GM23338 (cell line): ENCODE measurements around the gene CYFIP1. TPM values are rescaled to one million over a fixed set of nuclear protein-coding genes. Genes with fewer than 3 reads are reported as not detected.

Experiments used
- ATAC-seq: fragments of 200-7000 bp; cut with Tn5 transposase; 3 replicates; pipeline ENCODE4 v1.9.1; 2020
- DNase-seq: peaks from one replicate; pipeline ENCODE4 v3.0.0-alpha.2; 2015; ENCODE audit warnings: low spot score
- H2AFZ ChIP-seq: fragments of 200-600 bp; sonication (generic); 2 replicates; pipeline ENCODE4 v1.8.0; 2016; ENCODE audit warnings: antibody characterized with exemption, mild to moderate bottlenecking, moderate library complexity
- H3F3A ChIP-seq: fragments of 200-600 bp; sonication (generic); replicated peaks from 2 replicates; pipeline ENCODE4 v1.8.0; 2017; ENCODE audit warnings: antibody characterized with exemption, mixed run types, low read depth
- H3K27ac ChIP-seq: fragments of 200-600 bp; sonication (generic); 2 replicates; pipeline ENCODE4 v1.6.1; 2016; ENCODE audit warnings: low read depth
- H3K27me3 ChIP-seq: fragments of 200-600 bp; sonication (generic); 2 replicates; pipeline ENCODE4 v1.8.0; 2016; ENCODE audit warnings: mild to moderate bottlenecking, mixed run types, moderate library complexity; ENCODE audit not compliant: insufficient read depth
- H3K36me3 ChIP-seq: fragments of 200-600 bp; sonication (generic); 2 replicates; pipeline ENCODE4 v1.8.0; 2016; ENCODE audit warnings: mild to moderate bottlenecking; ENCODE audit not compliant: insufficient read depth
- H3K4me1 ChIP-seq: fragments of 200-600 bp; sonication (generic); 2 replicates; pipeline ENCODE4 v1.8.0; 2016; ENCODE audit warnings: mild to moderate bottlenecking, moderate library complexity; ENCODE audit not compliant: insufficient read depth
- H3K4me2 ChIP-seq: fragments of 200-600 bp; sonication (generic); 2 replicates; pipeline ENCODE4 v1.7.1; 2017; ENCODE audit warnings: mixed run types
- H3K4me3 ChIP-seq: fragments of 200-600 bp; sonication (generic); 2 replicates; pipeline ENCODE4 v1.6.1; 2016; ENCODE audit warnings: mixed run types
- H3K79me2 ChIP-seq: fragments of 200-600 bp; sonication (generic); replicated peaks from 2 replicates; pipeline ENCODE4 v1.8.0; 2017; ENCODE audit warnings: mild to moderate bottlenecking; ENCODE audit not compliant: insufficient read depth
- H3K9me2 ChIP-seq: fragments of 200-600 bp; sonication (generic); 2 replicates; pipeline ENCODE4 v1.8.0; 2017; ENCODE audit not compliant: insufficient read depth
- H4K20me1 ChIP-seq: fragments of 200-600 bp; sonication (generic); replicated peaks from 2 replicates; pipeline ENCODE4 v1.8.0; 2017; ENCODE audit warnings: mild to moderate bottlenecking; ENCODE audit not compliant: insufficient read depth
- H3K27ac Mint-ChIP-seq: 2 replicates; pipeline ENCODE4 v1.8.0; 2020; ENCODE audit warnings: inconsistent platforms, mild to moderate bottlenecking, moderate library complexity, mixed read lengths
- H3K27me3 Mint-ChIP-seq: 3 replicates; pipeline ENCODE4 v1.8.0; 2022; ENCODE audit warnings: low read depth, mild to moderate bottlenecking, moderate library complexity, mixed read lengths, inconsistent platforms; ENCODE audit not compliant: insufficient read depth, poor library complexity
- H3K36me3 Mint-ChIP-seq: 3 replicates; pipeline ENCODE4 v1.8.0; 2021; ENCODE audit warnings: low read depth, mild to moderate bottlenecking, inconsistent platforms, moderate library complexity, mixed read lengths
- H3K4me1 Mint-ChIP-seq: 3 replicates; pipeline ENCODE4 v1.8.0; 2020; ENCODE audit warnings: mild to moderate bottlenecking, inconsistent platforms, mixed read lengths
- H3K4me3 Mint-ChIP-seq: 3 replicates; pipeline ENCODE4 v1.8.0; 2021; ENCODE audit warnings: moderate library complexity, mild to moderate bottlenecking, inconsistent platforms, mixed read lengths
- H3K9me3 Mint-ChIP-seq: 3 replicates; pipeline ENCODE4 v1.8.0; 2020; ENCODE audit warnings: moderate library complexity, mild to moderate bottlenecking, inconsistent platforms, mixed read lengths
- CREB1 ChIP-seq: fragments of 250-450 bp; sonication (Bioruptor Pico); IDR thresholded peaks from 2 replicates; pipeline ENCODE4 v1.5.0; 2020; ENCODE audit warnings: low read depth, mild to moderate bottlenecking, moderate library complexity
- EZH2 ChIP-seq: fragments of 200-600 bp; sonication (generic); IDR thresholded peaks from one replicate; pipeline ENCODE4 v1.8.0; 2017; ENCODE audit warnings: antibody characterized with exemption, mild to moderate bottlenecking, low read depth; ENCODE audit not compliant: unreplicated experiment
- EZH2phosphoT487 ChIP-seq: fragments of 200-600 bp; sonication (generic); IDR thresholded peaks from one replicate; pipeline ENCODE4 v1.8.1; 2018; ENCODE audit warnings: antibody characterized with exemption; ENCODE audit not compliant: unreplicated experiment
- JUNB ChIP-seq: IDR thresholded peaks from one replicate; pipeline ENCODE4 v1.6.1; 2016; ENCODE audit warnings: antibody characterized with exemption; ENCODE audit not compliant: unreplicated experiment
- NANOG ChIP-seq: IDR thresholded peaks from 2 replicates; pipeline ENCODE4 v1.6.1; 2016; ENCODE audit warnings: antibody characterized with exemption, borderline replicate concordance
- POLR2AphosphoS5 ChIP-seq: IDR thresholded peaks from 2 replicates; pipeline ENCODE4 v1.6.1; 2016; ENCODE audit warnings: antibody characterized with exemption, low read depth
- STAT1 ChIP-seq: IDR thresholded peaks from one replicate; pipeline ENCODE4 v1.6.1; 2016; ENCODE audit warnings: antibody characterized with exemption; ENCODE audit not compliant: unreplicated experiment
- ZNF114 ChIP-seq: fragments of 250-450 bp; sonication (Bioruptor Pico); IDR thresholded peaks from 2 replicates; pipeline ENCODE4 v1.5.0; 2020; ENCODE audit warnings: mild to moderate bottlenecking, moderate library complexity
- ZNF331 ChIP-seq: fragments of 250-450 bp; sonication (Bioruptor Pico); IDR thresholded peaks from 2 replicates; pipeline ENCODE4 v1.5.0; 2020; ENCODE audit warnings: low read depth, mild to moderate bottlenecking, moderate library complexity
- polyA plus RNA-seq: library from polyadenylated mRNA; unstranded; fragments of >200 nt; fragmentation: Nextera tagmentation; extraction: Ambion mirVana; gene quantifications from 2 replicates; pipeline ENCODE4 v1.2.1, GENCODE V29; 2016
- total RNA-seq: library from RNA; depleted of rRNA; stranded (reverse); fragments of >200 nt; shearing (Covaris generic); gene quantifications from 2 replicates; pipeline ENCODE4 v1.2.3, GENCODE V29; 2014
- TF ChIP-seq, protein P1 (sequence below): IDR thresholded peaks from one replicate; pipeline ENCODE4 v1.6.1; 2018; ENCODE audit warnings: antibody characterized with exemption; ENCODE audit not compliant: unreplicated experiment
- TF ChIP-seq, protein P2 (sequence below), 2 experiments: fragments of 200-600 bp in 1 of 2; sonication (generic) in 1 of 2; conservative IDR thresholded peaks; 2 replicates each; pipeline versions ENCODE4 v1.5.1 to v1.6.1; 2016 to 2017; ENCODE audit warnings: antibody characterized with exemption in 2 of 2, low read depth in 2 of 2, mild to moderate bottlenecking in 2 of 2, moderate library complexity in 1 of 2
- TF ChIP-seq, protein P3 (sequence below): fragments of 250-450 bp; sonication (Bioruptor Pico); IDR thresholded peaks from 2 replicates; pipeline ENCODE4 v1.5.0; 2020; ENCODE audit warnings: mild to moderate bottlenecking, moderate library complexity
- TF ChIP-seq, protein P4 (sequence below): IDR thresholded peaks from 2 replicates; pipeline ENCODE4 v1.6.1; 2016; ENCODE audit warnings: antibody characterized with exemption

CYFIP1 gene
- total and polyA plus RNA-seq, 2 experiments from 2014 or later: 20.0 to 73.9 TPM

DNA sequence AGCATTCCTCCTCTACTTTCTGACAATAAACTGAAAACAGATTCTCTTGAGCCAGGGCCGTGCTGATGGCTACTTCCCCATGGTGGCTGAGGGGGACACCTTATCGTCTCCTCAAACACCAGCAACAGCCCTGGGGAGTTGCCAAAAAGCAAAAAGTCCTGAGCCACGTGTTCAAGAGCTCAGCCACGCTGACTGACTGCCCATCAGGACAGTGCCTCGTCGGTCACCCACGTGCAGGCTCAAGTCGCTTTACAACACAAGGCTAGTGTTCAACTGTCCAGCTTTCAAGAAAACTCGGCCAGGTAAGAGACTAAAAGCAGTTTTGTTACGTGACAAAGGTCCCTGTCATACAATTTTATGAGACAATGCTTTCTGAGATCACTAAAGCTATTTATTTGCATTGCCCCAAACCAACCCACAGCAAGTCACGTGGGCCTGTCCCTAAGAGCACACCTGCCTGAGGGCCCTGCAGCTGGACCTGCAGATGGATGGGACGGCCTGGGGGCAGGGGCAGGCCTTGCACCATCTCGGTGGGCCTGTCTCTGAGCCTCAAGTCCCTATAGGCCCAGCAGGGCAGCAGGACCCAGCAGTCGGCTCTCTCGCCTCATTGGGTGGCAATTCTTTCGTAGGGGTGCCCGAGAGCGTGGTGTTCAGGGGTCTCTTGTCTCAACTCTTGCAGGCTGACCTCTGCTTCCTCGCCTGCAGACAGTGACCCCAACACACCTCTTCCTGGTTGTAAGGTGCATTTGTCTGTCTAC, 99.0 kb downstream of the CYFIP1 start:
- H3K4me3 ChIP-seq: no peak overlapping the region
- no peaks in the 10 kb centered on the region for H3K9me2 ChIP-seq
- H3K79me2 ChIP-seq: 0 out of 2 replicates have a peak, but pooled peaks cover 2% of the 10 kb centered on the region
- no peak for ATAC-seq
- H4K20me1 ChIP-seq: no peaks in the 10 kb centered on the region
- H3K27me3 ChIP-seq: no peaks in the 10 kb centered on the region
- H3K4me3 Mint-ChIP-seq: no peak overlapping the region
- H3K36me3 ChIP-seq: no peaks in the 10 kb centered on the region
- no peak for DNase-seq
- H3K36me3 Mint-ChIP-seq: peaks cover 57% of the 10 kb centered on the region
- TF ChIP-seq, protein P1, sequence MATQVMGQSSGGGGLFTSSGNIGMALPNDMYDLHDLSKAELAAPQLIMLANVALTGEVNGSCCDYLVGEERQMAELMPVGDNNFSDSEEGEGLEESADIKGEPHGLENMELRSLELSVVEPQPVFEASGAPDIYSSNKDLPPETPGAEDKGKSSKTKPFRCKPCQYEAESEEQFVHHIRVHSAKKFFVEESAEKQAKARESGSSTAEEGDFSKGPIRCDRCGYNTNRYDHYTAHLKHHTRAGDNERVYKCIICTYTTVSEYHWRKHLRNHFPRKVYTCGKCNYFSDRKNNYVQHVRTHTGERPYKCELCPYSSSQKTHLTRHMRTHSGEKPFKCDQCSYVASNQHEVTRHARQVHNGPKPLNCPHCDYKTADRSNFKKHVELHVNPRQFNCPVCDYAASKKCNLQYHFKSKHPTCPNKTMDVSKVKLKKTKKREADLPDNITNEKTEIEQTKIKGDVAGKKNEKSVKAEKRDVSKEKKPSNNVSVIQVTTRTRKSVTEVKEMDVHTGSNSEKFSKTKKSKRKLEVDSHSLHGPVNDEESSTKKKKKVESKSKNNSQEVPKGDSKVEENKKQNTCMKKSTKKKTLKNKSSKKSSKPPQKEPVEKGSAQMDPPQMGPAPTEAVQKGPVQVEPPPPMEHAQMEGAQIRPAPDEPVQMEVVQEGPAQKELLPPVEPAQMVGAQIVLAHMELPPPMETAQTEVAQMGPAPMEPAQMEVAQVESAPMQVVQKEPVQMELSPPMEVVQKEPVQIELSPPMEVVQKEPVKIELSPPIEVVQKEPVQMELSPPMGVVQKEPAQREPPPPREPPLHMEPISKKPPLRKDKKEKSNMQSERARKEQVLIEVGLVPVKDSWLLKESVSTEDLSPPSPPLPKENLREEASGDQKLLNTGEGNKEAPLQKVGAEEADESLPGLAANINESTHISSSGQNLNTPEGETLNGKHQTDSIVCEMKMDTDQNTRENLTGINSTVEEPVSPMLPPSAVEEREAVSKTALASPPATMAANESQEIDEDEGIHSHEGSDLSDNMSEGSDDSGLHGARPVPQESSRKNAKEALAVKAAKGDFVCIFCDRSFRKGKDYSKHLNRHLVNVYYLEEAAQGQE: no peak
- TF ChIP-seq, protein P2, sequence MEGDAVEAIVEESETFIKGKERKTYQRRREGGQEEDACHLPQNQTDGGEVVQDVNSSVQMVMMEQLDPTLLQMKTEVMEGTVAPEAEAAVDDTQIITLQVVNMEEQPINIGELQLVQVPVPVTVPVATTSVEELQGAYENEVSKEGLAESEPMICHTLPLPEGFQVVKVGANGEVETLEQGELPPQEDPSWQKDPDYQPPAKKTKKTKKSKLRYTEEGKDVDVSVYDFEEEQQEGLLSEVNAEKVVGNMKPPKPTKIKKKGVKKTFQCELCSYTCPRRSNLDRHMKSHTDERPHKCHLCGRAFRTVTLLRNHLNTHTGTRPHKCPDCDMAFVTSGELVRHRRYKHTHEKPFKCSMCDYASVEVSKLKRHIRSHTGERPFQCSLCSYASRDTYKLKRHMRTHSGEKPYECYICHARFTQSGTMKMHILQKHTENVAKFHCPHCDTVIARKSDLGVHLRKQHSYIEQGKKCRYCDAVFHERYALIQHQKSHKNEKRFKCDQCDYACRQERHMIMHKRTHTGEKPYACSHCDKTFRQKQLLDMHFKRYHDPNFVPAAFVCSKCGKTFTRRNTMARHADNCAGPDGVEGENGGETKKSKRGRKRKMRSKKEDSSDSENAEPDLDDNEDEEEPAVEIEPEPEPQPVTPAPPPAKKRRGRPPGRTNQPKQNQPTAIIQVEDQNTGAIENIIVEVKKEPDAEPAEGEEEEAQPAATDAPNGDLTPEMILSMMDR (conservative IDR thresholded peaks at IDR 0.05; ENCODE audit: low read depth in 2 of 2): no peak
- TF ChIP-seq CREB1 (no peak), JUNB (no peak), STAT1 (no peak), ZNF331 (CRISPR knock-in tag) (no peak), NANOG (no peak), ZNF114 (CRISPR knock-in tag) (no peak), EZH2phosphoT487 (no peak), POLR2AphosphoS5 (no peak), EZH2 (no peak)
- TF ChIP-seq, protein P3, sequence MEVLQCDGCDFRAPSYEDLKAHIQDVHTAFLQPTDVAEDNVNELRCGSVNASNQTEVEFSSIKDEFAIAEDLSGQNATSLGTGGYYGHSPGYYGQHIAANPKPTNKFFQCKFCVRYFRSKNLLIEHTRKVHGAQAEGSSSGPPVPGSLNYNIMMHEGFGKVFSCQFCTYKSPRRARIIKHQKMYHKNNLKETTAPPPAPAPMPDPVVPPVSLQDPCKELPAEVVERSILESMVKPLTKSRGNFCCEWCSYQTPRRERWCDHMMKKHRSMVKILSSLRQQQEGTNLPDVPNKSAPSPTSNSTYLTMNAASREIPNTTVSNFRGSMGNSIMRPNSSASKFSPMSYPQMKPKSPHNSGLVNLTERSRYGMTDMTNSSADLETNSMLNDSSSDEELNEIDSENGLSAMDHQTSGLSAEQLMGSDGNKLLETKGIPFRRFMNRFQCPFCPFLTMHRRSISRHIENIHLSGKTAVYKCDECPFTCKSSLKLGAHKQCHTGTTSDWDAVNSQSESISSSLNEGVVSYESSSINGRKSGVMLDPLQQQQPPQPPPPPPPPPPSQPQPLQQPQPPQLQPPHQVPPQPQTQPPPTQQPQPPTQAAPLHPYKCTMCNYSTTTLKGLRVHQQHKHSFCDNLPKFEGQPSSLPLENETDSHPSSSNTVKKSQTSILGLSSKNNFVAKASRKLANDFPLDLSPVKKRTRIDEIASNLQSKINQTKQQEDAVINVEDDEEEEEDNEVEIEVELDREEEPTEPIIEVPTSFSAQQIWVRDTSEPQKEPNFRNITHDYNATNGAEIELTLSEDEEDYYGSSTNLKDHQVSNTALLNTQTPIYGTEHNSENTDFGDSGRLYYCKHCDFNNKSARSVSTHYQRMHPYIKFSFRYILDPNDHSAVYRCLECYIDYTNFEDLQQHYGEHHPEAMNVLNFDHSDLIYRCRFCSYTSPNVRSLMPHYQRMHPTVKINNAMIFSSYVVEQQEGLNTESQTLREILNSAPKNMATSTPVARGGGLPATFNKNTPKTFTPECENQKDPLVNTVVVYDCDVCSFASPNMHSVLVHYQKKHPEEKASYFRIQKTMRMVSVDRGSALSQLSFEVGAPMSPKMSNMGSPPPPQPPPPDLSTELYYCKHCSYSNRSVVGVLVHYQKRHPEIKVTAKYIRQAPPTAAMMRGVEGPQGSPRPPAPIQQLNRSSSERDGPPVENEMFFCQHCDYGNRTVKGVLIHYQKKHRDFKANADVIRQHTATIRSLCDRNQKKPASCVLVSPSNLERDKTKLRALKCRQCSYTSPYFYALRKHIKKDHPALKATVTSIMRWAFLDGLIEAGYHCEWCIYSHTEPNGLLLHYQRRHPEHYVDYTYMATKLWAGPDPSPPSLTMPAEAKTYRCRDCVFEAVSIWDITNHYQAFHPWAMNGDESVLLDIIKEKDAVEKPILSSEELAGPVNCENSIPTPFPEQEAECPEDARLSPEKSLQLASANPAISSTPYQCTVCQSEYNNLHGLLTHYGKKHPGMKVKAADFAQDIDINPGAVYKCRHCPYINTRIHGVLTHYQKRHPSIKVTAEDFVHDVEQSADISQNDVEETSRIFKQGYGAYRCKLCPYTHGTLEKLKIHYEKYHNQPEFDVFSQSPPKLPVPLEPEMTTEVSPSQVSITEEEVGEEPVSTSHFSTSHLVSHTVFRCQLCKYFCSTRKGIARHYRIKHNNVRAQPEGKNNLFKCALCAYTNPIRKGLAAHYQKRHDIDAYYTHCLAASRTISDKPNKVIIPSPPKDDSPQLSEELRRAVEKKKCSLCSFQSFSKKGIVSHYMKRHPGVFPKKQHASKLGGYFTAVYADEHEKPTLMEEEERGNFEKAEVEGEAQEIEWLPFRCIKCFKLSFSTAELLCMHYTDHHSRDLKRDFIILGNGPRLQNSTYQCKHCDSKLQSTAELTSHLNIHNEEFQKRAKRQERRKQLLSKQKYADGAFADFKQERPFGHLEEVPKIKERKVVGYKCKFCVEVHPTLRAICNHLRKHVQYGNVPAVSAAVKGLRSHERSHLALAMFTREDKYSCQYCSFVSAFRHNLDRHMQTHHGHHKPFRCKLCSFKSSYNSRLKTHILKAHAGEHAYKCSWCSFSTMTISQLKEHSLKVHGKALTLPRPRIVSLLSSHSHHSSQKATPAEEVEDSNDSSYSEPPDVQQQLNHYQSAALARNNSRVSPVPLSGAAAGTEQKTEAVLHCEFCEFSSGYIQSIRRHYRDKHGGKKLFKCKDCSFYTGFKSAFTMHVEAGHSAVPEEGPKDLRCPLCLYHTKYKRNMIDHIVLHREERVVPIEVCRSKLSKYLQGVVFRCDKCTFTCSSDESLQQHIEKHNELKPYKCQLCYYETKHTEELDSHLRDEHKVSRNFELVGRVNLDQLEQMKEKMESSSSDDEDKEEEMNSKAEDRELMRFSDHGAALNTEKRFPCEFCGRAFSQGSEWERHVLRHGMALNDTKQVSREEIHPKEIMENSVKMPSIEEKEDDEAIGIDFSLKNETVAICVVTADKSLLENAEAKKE (CRISPR knock-in tag): no peak
- TF ChIP-seq, protein P4, sequence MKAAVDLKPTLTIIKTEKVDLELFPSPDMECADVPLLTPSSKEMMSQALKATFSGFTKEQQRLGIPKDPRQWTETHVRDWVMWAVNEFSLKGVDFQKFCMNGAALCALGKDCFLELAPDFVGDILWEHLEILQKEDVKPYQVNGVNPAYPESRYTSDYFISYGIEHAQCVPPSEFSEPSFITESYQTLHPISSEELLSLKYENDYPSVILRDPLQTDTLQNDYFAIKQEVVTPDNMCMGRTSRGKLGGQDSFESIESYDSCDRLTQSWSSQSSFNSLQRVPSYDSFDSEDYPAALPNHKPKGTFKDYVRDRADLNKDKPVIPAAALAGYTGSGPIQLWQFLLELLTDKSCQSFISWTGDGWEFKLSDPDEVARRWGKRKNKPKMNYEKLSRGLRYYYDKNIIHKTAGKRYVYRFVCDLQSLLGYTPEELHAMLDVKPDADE: no peak
- peaks cover 9% of the 10 kb centered on the region for H3K27me3 Mint-ChIP-seq
- no peaks in the 10 kb centered on the region; the same call in 1 of the 2 replicates for H3K4me1 ChIP-seq
- H2AFZ ChIP-seq: no peak overlapping the region
- H3K27ac ChIP-seq: no peak overlapping the region
- H3K27ac Mint-ChIP-seq: no peak overlapping the region; the same call in 1 of the 2 replicates
- H3F3A ChIP-seq: no peaks in the 10 kb centered on the region
- H3K9me3 Mint-ChIP-seq: peaks cover 2% of the 10 kb centered on the region; the same call in 2 of the 3 replicates
- H3K4me1 Mint-ChIP-seq: peaks cover 10% of the 10 kb centered on the region
- H3K4me2 ChIP-seq: no peak overlapping the region
